IMR-90 (cell line): ENCODE measurements around the gene SLC2A13. TPM values are rescaled to one million over a fixed set of nuclear protein-coding genes. Genes with fewer than 3 reads are reported as not detected.

Source experiments
- ATAC-seq: fragments of 200-7000 bp; cut with Tn5 transposase; 2 replicates; pipeline ENCODE4 v1.9.1; 2020; ENCODE audit warnings: low read depth, mild to moderate bottlenecking, moderate library complexity
- BruUV-seq: library from RNA; stranded (reverse); fragments of 400-500 nt; replicated peaks from 2 replicates; lab custom pipeline; 2021; lab: Mats Ljungman, UMichigan
- CTCF ChIA-PET: fragments of 300-600 bp; formaldehyde crosslinking; extraction: SDS; loops from one replicate; lab custom pipeline; 2021; ENCODE audit warnings: antibody characterized with exemption; lab: Yijun Ruan, JAX
- POLR2A ChIA-PET: fragments of 300-600 bp; sonication (Branson Sonifier 250); formaldehyde crosslinking; loops from one replicate; lab custom pipeline; 2022; ENCODE audit warnings: antibody characterized with exemption; ENCODE audit not compliant: unreplicated experiment; lab: Charles Lee
- DNase-seq: peaks from one replicate; pipeline ENCODE4 v3.0.0; 2013
- H2AFZ ChIP-seq: replicated peaks from 2 replicates; pipeline ENCODE3; 2013; ENCODE audit warnings: low read length, mild to moderate bottlenecking; ENCODE audit not compliant: poor library complexity
- H2AK5ac ChIP-seq: 2 replicates; pipeline ENCODE4 v1.6.1; 2013; ENCODE audit warnings: low read depth, low read length, inconsistent platforms
- H2AK9ac ChIP-seq: replicated peaks from 2 replicates; pipeline ENCODE3; 2013; ENCODE audit warnings: mild to moderate bottlenecking, low read depth, low read length, moderate library complexity; ENCODE audit not compliant: poor library complexity
- H2BK120ac ChIP-seq: 2 replicates; pipeline ENCODE4 v1.6.1; 2013; ENCODE audit warnings: low read depth, low read length, inconsistent platforms
- H2BK15ac ChIP-seq: 3 replicates; pipeline ENCODE4 v1.6.1; 2013; ENCODE audit warnings: low read depth, low read length, inconsistent platforms
- H2BK20ac ChIP-seq: 2 replicates; pipeline ENCODE4 v1.6.1; 2013; ENCODE audit warnings: low read depth, mild to moderate bottlenecking, inconsistent platforms, low read length, moderate library complexity
- H2BK5ac ChIP-seq: 2 replicates; pipeline ENCODE4 v1.6.1; 2013; ENCODE audit warnings: mild to moderate bottlenecking, low read depth, low read length, inconsistent platforms; ENCODE audit not compliant: poor library complexity, severe bottlenecking
- H3K14ac ChIP-seq: replicated peaks from 2 replicates; pipeline ENCODE4 v1.6.1; 2013; ENCODE audit warnings: low read depth, low read length, inconsistent platforms
- H3K18ac ChIP-seq: 2 replicates; pipeline ENCODE4 v1.6.1; 2013; ENCODE audit warnings: low read depth, low read length, control low read depth
- H3K23ac ChIP-seq: 2 replicates; pipeline ENCODE4 v1.6.1; 2013; ENCODE audit warnings: low read depth, low read length, inconsistent platforms
- H3K27ac ChIP-seq: 2 replicates; pipeline ENCODE4 v1.5.1; 2013; ENCODE audit warnings: mild to moderate bottlenecking, control low read depth, low read length; ENCODE audit not compliant: insufficient read depth
- H3K27me3 ChIP-seq: 2 replicates; pipeline ENCODE4 v1.6.1; 2013; ENCODE audit warnings: low read length; ENCODE audit not compliant: control insufficient read depth, insufficient read depth
- H3K36me3 ChIP-seq: 2 replicates; pipeline ENCODE4 v1.6.1; 2013; ENCODE audit warnings: low read length, mixed read lengths; ENCODE audit not compliant: control insufficient read depth, insufficient read depth
- H3K4ac ChIP-seq: 2 replicates; pipeline ENCODE4 v1.6.1; 2013; ENCODE audit warnings: low read depth, low read length, inconsistent platforms
- H3K4me1 ChIP-seq: 2 replicates; pipeline ENCODE4 v1.6.1; 2013; ENCODE audit warnings: low read length, mixed read lengths; ENCODE audit not compliant: control insufficient read depth, insufficient read depth
- H3K4me2 ChIP-seq: 2 replicates; pipeline ENCODE4 v1.6.1; 2013; ENCODE audit warnings: low read depth, mild to moderate bottlenecking, control low read depth, low read length, moderate library complexity
- H3K4me3 ChIP-seq: 2 replicates; pipeline ENCODE4 v1.5.1; 2013; ENCODE audit warnings: low read depth, mild to moderate bottlenecking, control low read depth, low read length, moderate library complexity; ENCODE audit not compliant: insufficient read depth
- H3K56ac ChIP-seq: 2 replicates; pipeline ENCODE4 v1.6.1; 2013; ENCODE audit warnings: low read length, inconsistent platforms; ENCODE audit not compliant: insufficient read depth; ENCODE audit errors: extremely low read depth
- H3K79me1 ChIP-seq, 2 experiments: 2 replicates each; pipeline ENCODE4 v1.6.1; 2013; ENCODE audit warnings: low read length in 2 of 2, inconsistent platforms in 1 of 2, low read depth in 1 of 2
- H3K9ac ChIP-seq: 2 replicates; pipeline ENCODE4 v1.6.1; 2013; ENCODE audit warnings: low read depth, low read length, control low read depth
- H3K9me1 ChIP-seq: 2 replicates; pipeline ENCODE4 v1.6.1; 2013; ENCODE audit warnings: low read length, inconsistent platforms; ENCODE audit not compliant: insufficient read depth
- H3K9me3 ChIP-seq: 2 replicates; pipeline ENCODE4 v1.6.1; 2013; ENCODE audit warnings: low read length; ENCODE audit not compliant: control insufficient read depth, insufficient read depth
- H4K20me1 ChIP-seq: 2 replicates; pipeline ENCODE4 v1.6.1; 2013; ENCODE audit warnings: low read length, inconsistent platforms; ENCODE audit not compliant: insufficient read depth
- H4K5ac ChIP-seq: 2 replicates; pipeline ENCODE4 v1.6.1; 2013; ENCODE audit warnings: mild to moderate bottlenecking, low read depth, low read length, control low read depth
- H4K8ac ChIP-seq, 2 experiments: 2 replicates each; pipeline ENCODE4 v1.6.1; 2013; ENCODE audit warnings: low read depth in 2 of 2, low read length in 2 of 2, control low read depth in 1 of 2, inconsistent platforms in 1 of 2
- H4K91ac ChIP-seq: 2 replicates; pipeline ENCODE4 v1.6.1; 2013; ENCODE audit warnings: low read depth, low read length, inconsistent platforms; ENCODE audit not compliant: insufficient read depth
- BHLHE40 ChIP-seq: fragments of 150-350 bp; IDR thresholded peaks from 2 replicates; pipeline ENCODE4 v1.6.1; 2016; ENCODE audit warnings: mild to moderate bottlenecking, low read depth, low read length
- CEBPB ChIP-seq: IDR thresholded peaks from 2 replicates; pipeline ENCODE4 v1.6.1; 2012; ENCODE audit warnings: low read depth, low read length, improper control_type of control experiment
- CHD1 ChIP-seq: IDR thresholded peaks from 2 replicates; pipeline ENCODE4 v1.6.1; 2012; ENCODE audit warnings: low read depth, low read length, improper control_type of control experiment
- CTCF ChIP-seq: conservative IDR thresholded peaks from 2 replicates; pipeline ENCODE4 v1.5.1; 2012; ENCODE audit warnings: mild to moderate bottlenecking, low read depth, low read length, improper control_type of control experiment
- ELK1 ChIP-seq: fragments of 150-350 bp; IDR thresholded peaks from 2 replicates; pipeline ENCODE4 v1.6.1; 2016; ENCODE audit warnings: low read depth, mild to moderate bottlenecking, low read length, moderate library complexity, borderline replicate concordance
- FOS ChIP-seq: fragments of 150-350 bp; IDR thresholded peaks from 2 replicates; pipeline ENCODE4 v1.6.1; 2016; ENCODE audit warnings: low read depth, low read length
- MAFK ChIP-seq: IDR thresholded peaks from 2 replicates; pipeline ENCODE4 v1.6.1; 2012; ENCODE audit warnings: low read depth, low read length, improper control_type of control experiment
- MAZ ChIP-seq: IDR thresholded peaks from 2 replicates; pipeline ENCODE4 v1.6.1; 2012; ENCODE audit warnings: low read depth, mild to moderate bottlenecking, low read length, improper control_type of control experiment, moderate library complexity, borderline replicate concordance
- MXI1 ChIP-seq: IDR thresholded peaks from 2 replicates; pipeline ENCODE4 v1.6.1; 2012; ENCODE audit warnings: low read depth, mild to moderate bottlenecking, low read length, moderate library complexity, borderline replicate concordance
- NFE2L2 ChIP-seq: fragments of 150-350 bp; IDR thresholded peaks from 2 replicates; pipeline ENCODE4 v1.6.1; 2016; ENCODE audit warnings: low read depth, mild to moderate bottlenecking, low read length
- POLR2A ChIP-seq: IDR thresholded peaks from 2 replicates; pipeline ENCODE4 v1.6.1; 2012; ENCODE audit warnings: mild to moderate bottlenecking, low read depth, low read length
- RAD21 ChIP-seq: IDR thresholded peaks from 2 replicates; pipeline ENCODE4 v1.6.1; 2012; ENCODE audit warnings: low read length, improper control_type of control experiment
- RCOR1 ChIP-seq: IDR thresholded peaks from 2 replicates; pipeline ENCODE4 v1.6.1; 2012; ENCODE audit warnings: mild to moderate bottlenecking, low read length, improper control_type of control experiment; ENCODE audit not compliant: insufficient replicate concordance
- RFX5 ChIP-seq: IDR thresholded peaks from 2 replicates; pipeline ENCODE4 v1.8.0; 2012; ENCODE audit warnings: low read depth, mild to moderate bottlenecking, low read length, moderate library complexity
- SMC3 ChIP-seq: fragments of 150-350 bp; IDR thresholded peaks from 2 replicates; pipeline ENCODE4 v1.6.1; 2016; ENCODE audit warnings: low read depth, mild to moderate bottlenecking, antibody characterized with exemption, low read length, moderate library complexity
- USF2 ChIP-seq: fragments of 150-350 bp; IDR thresholded peaks from 2 replicates; pipeline ENCODE4 v1.6.1; 2017; ENCODE audit warnings: mild to moderate bottlenecking, antibody characterized with exemption, low read length, low read depth
- WGBS, 2 experiments: methylation state at CpG; one replicate each; pipeline versions ENCODE4 v1.1.5 to v1.1.7; 2013; ENCODE audit warnings: missing lambda C conversion rate in 2 of 2; ENCODE audit not compliant: insufficient read length in 1 of 2; ENCODE audit errors: extremely low coverage in 2 of 2; 5-methylcytosine and 5-hydroxymethylcytosine counted together
- dilution Hi-C: fragments of 300-500 bp; cut with HindIII; formaldehyde crosslinking; loops from one replicate; pipeline ENCODE4 v1.14.3; 2018; ENCODE audit warnings: low sequenced_read_pairs; ENCODE audit not compliant: unreplicated experiment
- in situ Hi-C: fragments of 300-500 bp; cut with MboI; formaldehyde crosslinking; loops from 3 replicates; pipeline ENCODE4 v1.14.3; 2019; ENCODE audit warnings: low sequenced_read_pairs, inconsistent platforms, mixed read lengths
- intact Hi-C: fragments of 100-400 bp; cut with micrococcal nuclease; formaldehyde crosslinking; loops from 2 replicates; pipeline ENCODE4 v1.10.0; 2022
- polyA plus RNA-seq, 3 experiments: library from polyadenylated mRNA; depleted of rRNA; stranded (reverse); fragments of >200 nt; gene quantifications; 2 replicates each; pipeline ENCODE4 v1.2.3, GENCODE V29; 2012; ENCODE audit warnings: low replicate concordance in 1 of 3
- total RNA-seq: library from RNA; depleted of rRNA; stranded (reverse); fragments of >200 nt; gene quantifications from 2 replicates; pipeline ENCODE4 v1.2.3, GENCODE V29; 2012

The SLC2A13 gene
- total and polyA plus RNA-seq, 2 of the 4 experiments (the other 2 are of a cell fraction) = 1.5 to 3.9 TPM

- Histone ChIP-seq H2BK120ac (no peak overlapping the region), H3K4me3 (no peak overlapping the region), H3K27ac (no peak overlapping the region), H3K9me1 (no peaks in the 10 kb centered on the region), H4K5ac (no peak overlapping the region), H2AFZ (no peak overlapping the region), H2AK9ac (no peak overlapping the region), H3K4me1 (no peaks in the 10 kb centered on the region), H3K56ac (no peak overlapping the region), H3K9me3 (no peaks in the 10 kb centered on the region), H4K20me1 (no peaks in the 10 kb centered on the region), H3K79me1 (no peaks in the 10 kb centered on the region), H3K4me2 (no peak overlapping the region), H2BK5ac (no peak overlapping the region), H3K14ac (no peak overlapping the region), H3K4ac (no peak overlapping the region), H2AK5ac (no peak overlapping the region), H3K27me3 (no peaks in the 10 kb centered on the region), H3K23ac (no peak overlapping the region), H2BK15ac (no peak overlapping the region), H4K91ac (no peak overlapping the region), H4K8ac (no peak overlapping the region), H2BK20ac (no peak overlapping the region), H3K9ac (no peak overlapping the region), H3K18ac (no peak overlapping the region), H3K36me3 (no peaks in the 10 kb centered on the region)
- intact Hi-C loops (no loop called here), in situ Hi-C loops (no loop called here), dilution Hi-C loops (no loop called here)
- TF ChIP-seq CHD1 (no peak), RFX5 (no peak), RAD21 (no peak), MXI1 (no peak), MAZ (no peak), CEBPB (no peak), POLR2A (no peak), ELK1 (no peak), MAFK (no peak), RCOR1 (no peak), BHLHE40 (no peak), USF2 (no peak), SMC3 (no peak), CTCF (no peak), NFE2L2 (no peak), FOS (no peak)
- BruUV-seq = no TSS peak
- ChIA-PET CTCF (no interaction called here), POLR2A (no interaction called here)
- DNase-seq = no peak
- WGBS, 2 experiments = no CpG with 5 or more reads among the region's 7 CpGs
- no peak for ATAC-seq
Measured at GRCh38 chr12:39782026-39782545, 323.8 kb downstream of the SLC2A13 start.
